H1 (cell line): ENCODE measurements around the gene HCK. TPM values are rescaled to one million over a fixed set of nuclear protein-coding genes. Genes with fewer than 3 reads are reported as not detected.

Experiments
- HDAC2 ChIP-seq, 2 experiments: fragments of 300-600 bp in 1 of 2; sonication (generic) in 1 of 2; IDR thresholded peaks; 2 replicates each; pipeline ENCODE4 v1.6.1; 2011 to 2012; ENCODE audit warnings: low read depth in 2 of 2, low read length in 2 of 2, mild to moderate bottlenecking in 2 of 2, moderate library complexity in 2 of 2, borderline replicate concordance in 1 of 2, inconsistent platforms in 1 of 2
- TBP ChIP-seq: IDR thresholded peaks from 2 replicates; pipeline ENCODE4 v1.6.1; 2011; ENCODE audit warnings: low read depth, low read length, improper control_type of control experiment
- polyA plus RNA-seq, 7 experiments: library from polyadenylated mRNA; depleted of rRNA in 3 of 7; stranded (reverse) in 5 of 7; unstranded in 2 of 7; fragments of >200 nt in 5 of 7; fragments of 200-250 nt in 2 of 7; gene quantifications; 1 replicate in 5 of 7; 2 replicates in 1 of 7; 4 replicates in 1 of 7; pipeline versions ENCODE4 v1.2.1 to v1.2.3, GENCODE V29; 2011 to 2013; ENCODE audit warnings: missing spikeins in 2 of 7, mixed read lengths in 2 of 7
- total RNA-seq: library from RNA; stranded (reverse); fragmentation: NEBNext Ultra II Directional; extraction: Animal tissue kit (Norgen Biotek cat#: 25700); gene quantifications from 2 replicates; pipeline ENCODE4 v1.2.1, GENCODE V29; 2021

The HCK gene
- total and polyA plus RNA-seq, 2 of the 8 experiments (the other 6 are each of a cell fraction or from before 2014, with no cell fraction given) = 0.37 to 4.3 TPM

DNA sequence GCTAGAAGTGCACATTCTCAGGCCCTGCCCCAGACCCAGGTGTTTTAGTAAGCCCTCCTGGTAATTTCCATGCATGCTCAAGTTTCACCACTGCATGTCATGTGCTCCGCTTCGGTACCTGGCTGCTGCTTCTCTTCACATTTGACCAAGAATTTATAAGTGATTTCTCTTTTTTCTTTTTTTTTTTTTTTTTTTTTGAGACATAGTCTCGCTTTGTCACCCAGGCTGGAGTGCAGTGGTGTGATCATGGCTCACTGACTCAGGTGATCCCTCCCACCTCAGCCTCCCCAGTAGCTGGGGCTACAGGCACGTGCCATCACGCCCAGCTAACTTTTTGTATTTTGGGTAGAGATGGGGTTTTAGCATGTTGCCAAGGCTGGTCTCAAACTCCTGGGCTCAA lies 73.5 kb downstream of the HCK start (continued):
- no peak for TF ChIP-seq HDAC2 (IDR thresholded peaks at IDR 0.05; ENCODE audit: borderline replicate concordance in 1 of 2, low read depth in 2 of 2, low read length in 2 of 2)
- TF ChIP-seq TBP = no peak
- TF ChIP-seq, all 59 proteins: peak for 0
